IMR-90 (cell line): ENCODE measurements around the gene CLOCK.

Experiments
- POLR2A ChIP-seq: IDR thresholded peaks from 2 replicates; pipeline ENCODE4 v1.6.1; 2012; ENCODE audit warnings: mild to moderate bottlenecking, low read depth, low read length
- TF ChIP-seq, protein P1 (sequence below): conservative IDR thresholded peaks from 2 replicates; pipeline ENCODE4 v1.5.1; 2012; ENCODE audit warnings: mild to moderate bottlenecking, low read depth, low read length, improper control_type of control experiment

DNA sequence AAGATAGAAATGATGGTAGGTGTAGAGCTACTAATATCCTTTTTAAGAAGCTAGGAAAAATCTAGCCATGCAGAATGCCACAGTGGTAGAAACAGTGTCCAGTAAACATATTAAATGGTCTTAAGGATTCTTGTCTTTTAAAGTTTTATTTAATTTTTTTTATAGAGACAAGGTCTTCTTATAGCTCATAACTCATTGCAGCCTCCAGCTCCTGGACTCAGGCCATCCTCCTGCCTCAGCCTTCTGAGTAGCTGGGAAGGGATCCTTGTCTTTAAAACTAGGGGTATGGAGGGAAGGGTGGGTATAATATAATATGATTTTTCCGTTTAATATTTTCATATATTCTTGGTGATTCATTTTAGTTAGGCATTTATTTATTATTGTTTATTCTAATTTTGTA lies 147.1 kb downstream of the CLOCK start:
- TF ChIP-seq, protein P1, sequence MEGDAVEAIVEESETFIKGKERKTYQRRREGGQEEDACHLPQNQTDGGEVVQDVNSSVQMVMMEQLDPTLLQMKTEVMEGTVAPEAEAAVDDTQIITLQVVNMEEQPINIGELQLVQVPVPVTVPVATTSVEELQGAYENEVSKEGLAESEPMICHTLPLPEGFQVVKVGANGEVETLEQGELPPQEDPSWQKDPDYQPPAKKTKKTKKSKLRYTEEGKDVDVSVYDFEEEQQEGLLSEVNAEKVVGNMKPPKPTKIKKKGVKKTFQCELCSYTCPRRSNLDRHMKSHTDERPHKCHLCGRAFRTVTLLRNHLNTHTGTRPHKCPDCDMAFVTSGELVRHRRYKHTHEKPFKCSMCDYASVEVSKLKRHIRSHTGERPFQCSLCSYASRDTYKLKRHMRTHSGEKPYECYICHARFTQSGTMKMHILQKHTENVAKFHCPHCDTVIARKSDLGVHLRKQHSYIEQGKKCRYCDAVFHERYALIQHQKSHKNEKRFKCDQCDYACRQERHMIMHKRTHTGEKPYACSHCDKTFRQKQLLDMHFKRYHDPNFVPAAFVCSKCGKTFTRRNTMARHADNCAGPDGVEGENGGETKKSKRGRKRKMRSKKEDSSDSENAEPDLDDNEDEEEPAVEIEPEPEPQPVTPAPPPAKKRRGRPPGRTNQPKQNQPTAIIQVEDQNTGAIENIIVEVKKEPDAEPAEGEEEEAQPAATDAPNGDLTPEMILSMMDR: no peak
- no peak for TF ChIP-seq POLR2A
